BJ (cell line): Measurements from ENCODE around the gene FAR2. TPM values are rescaled to one million over a fixed set of nuclear protein-coding genes. Genes with fewer than 3 reads are reported as not detected.

Experiments
- CTCF ChIA-PET: fragments of 350-600 bp; formaldehyde crosslinking; extraction: SDS; loops from one replicate; lab custom pipeline; 2021; ENCODE audit warnings: antibody characterized with exemption, inconsistent platforms; lab: Yijun Ruan, JAX
- POLR2A ChIA-PET: fragments of 300-600 bp; sonication (Branson Sonifier 250); formaldehyde crosslinking; extraction: SDS; loops from one replicate; lab custom pipeline; 2021; ENCODE audit warnings: antibody characterized with exemption; lab: Charles Lee
- DNase-seq: peaks from one replicate; pipeline ENCODE4 v3.0.0-alpha.2; 2011; ENCODE audit warnings: low read depth
- H3K27me3 ChIP-seq: 2 replicates; pipeline ENCODE4 v1.6.0; 2011; ENCODE audit warnings: low read length; ENCODE audit not compliant: control insufficient read depth, insufficient read depth
- H3K36me3 ChIP-seq: 2 replicates; pipeline ENCODE4 v1.5.1; 2011; ENCODE audit warnings: low read length; ENCODE audit not compliant: control insufficient read depth, insufficient read depth
- H3K4me3 ChIP-seq: 2 replicates; pipeline ENCODE4 v1.5.1; 2011; ENCODE audit warnings: low read depth, mild to moderate bottlenecking, control low read depth, low read length
- CTCF ChIP-seq: IDR thresholded peaks from 2 replicates; pipeline ENCODE4 v1.5.1; 2011; ENCODE audit warnings: low read depth, mild to moderate bottlenecking, control low read depth, inconsistent platforms, low read length, moderate library complexity; ENCODE audit not compliant: insufficient read depth
- polyA minus RNA-seq: library from RNA; depleted of rRNA, polyadenylated mRNA; stranded (reverse); fragments of >200 nt; gene quantifications from 2 replicates; pipeline ENCODE4 v1.2.3, GENCODE V29; 2011; rRNA and poly(A)+ RNA removed
- polyA plus RNA-seq: library from polyadenylated mRNA; depleted of rRNA; stranded (reverse); fragments of >200 nt; gene quantifications from 2 replicates; pipeline ENCODE4 v1.2.3, GENCODE V29; 2011; rRNA removed

The FAR2 gene
- 17.1 and 23.7 TPM in 2 replicates for polyA plus RNA-seq
- 17.1 and 18.9 TPM in 2 replicates for polyA minus RNA-seq

GRCh38 chr12:29148911-29149690 is at the start of gene FAR2:
Gene FAR2, plus strand, starts transcription at chr12:29149278. Its CDS starts 121,172 bp downstream, at chr12:29270450.
- H3K36me3 ChIP-seq, result no peaks in the 10 kb centered on the region
- CTCF ChIA-PET, result interaction anchor here (0.9 to 2.1 kb wide), 2 partner anchors 16 to 29 kb away, joined by 3 to 5 read pairs; no protein-coding TSS in a partner anchor
- no peak for TF ChIP-seq CTCF
- no peaks in the 10 kb centered on the region for H3K27me3 ChIP-seq
- H3K4me3 ChIP-seq, result peak within 1 kb of the TSS; percentile 74
- DNase-seq, result no peak
- POLR2A ChIA-PET, result no interaction called here

DNA sequence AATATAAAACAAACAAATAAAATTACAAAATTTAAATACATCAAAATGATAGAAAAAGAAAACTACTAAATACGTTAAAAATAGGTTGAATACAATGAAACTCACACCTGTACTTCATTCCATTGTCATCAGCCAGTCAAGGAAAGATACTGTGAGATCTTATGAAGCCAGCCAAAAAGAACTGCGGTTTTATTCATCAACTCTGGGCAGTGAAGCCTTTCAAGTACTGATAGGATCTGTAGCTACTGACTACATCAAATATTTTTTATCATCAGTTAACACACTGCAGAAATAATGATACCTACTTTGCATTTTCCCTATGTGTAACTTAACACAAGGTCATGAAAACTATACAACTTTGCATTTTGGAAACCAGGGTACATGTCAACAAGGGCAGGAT is 46.3 kb upstream of the FAR2 start:
- no peaks in the 10 kb centered on the region for H3K27me3 ChIP-seq
- ChIA-PET POLR2A (no interaction called here), CTCF (no interaction called here)
- H3K36me3 ChIP-seq, result no peaks in the 10 kb centered on the region
- H3K4me3 ChIP-seq, result no peak overlapping the region
- DNase-seq, result no peak
- TF ChIP-seq CTCF, result no peak

- DNase-seq, result no peak
- CTCF ChIA-PET, result no interaction called here
These were observed 45.5 kb upstream of the FAR2 start for GRCh38 chr12:29103539-29103974.

DNA sequence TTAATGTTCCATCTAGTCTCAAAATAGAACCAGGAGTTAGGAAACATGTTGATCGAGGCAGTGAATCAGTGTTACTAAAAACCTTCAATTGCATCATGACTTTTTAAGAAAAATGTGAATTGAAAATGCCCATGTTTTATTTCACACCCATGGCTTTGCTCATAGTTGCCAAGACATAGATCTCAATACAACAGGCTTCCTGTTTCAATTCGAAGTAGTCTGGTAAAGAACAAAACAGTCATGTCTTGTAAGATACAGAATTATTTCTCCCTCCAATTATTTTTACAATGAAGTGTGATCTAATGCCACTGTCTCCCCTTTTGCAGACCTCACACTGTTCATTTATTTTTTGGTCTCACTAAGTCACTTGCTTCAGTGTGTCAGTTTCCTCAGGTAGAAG is 44.6 kb upstream of the FAR2 start:
- DNase-seq, result no peak
- ChIA-PET POLR2A (no interaction called here), CTCF (no interaction called here)
- no peaks in the 10 kb centered on the region for H3K36me3 ChIP-seq
- no peaks in the 10 kb centered on the region for H3K27me3 ChIP-seq
- TF ChIP-seq CTCF, result no peak
- no peak overlapping the region for H3K4me3 ChIP-seq

More at GRCh38 chr12:29103539-29103974, 45.5 kb upstream of the FAR2 start:
- POLR2A ChIA-PET, result no interaction called here
- no peaks in the 10 kb centered on the region for H3K36me3 ChIP-seq
- TF ChIP-seq CTCF, result no peak
- no peaks in the 10 kb centered on the region for H3K27me3 ChIP-seq
- H3K4me3 ChIP-seq, result no peak overlapping the region

- no peak for DNase-seq
- no peak for TF ChIP-seq CTCF
- no peaks in the 10 kb centered on the region for H3K36me3 ChIP-seq
- CTCF ChIA-PET, result interaction anchor here (0.6 kb wide), 2 partner anchors 111 to 765 kb away, joined by 4 read pairs; no protein-coding TSS in a partner anchor
- no peaks in the 10 kb centered on the region for H3K27me3 ChIP-seq
- POLR2A ChIA-PET, result no interaction called here
- H3K4me3 ChIP-seq, result no peak overlapping the region
These were observed 38.3 kb upstream of the FAR2 start for GRCh38 chr12:29110506-29111442.
